Inflammatory macrophage treated with lipopolysaccharide for 1 hour (primary cell): Measurements from ENCODE around the gene ATAD3B.
"Not testable (repeated sequence)": the region's sequence is repeated elsewhere in the genome, so short reads cannot be mapped to it uniquely, and the experiment has no call there.

Experiments used
- DNase-seq, 2 donors: peaks; one replicate each; pipeline ENCODE4 v3.0.0-alpha.2; 2020 to 2022

The ATAD3B gene

DNA sequence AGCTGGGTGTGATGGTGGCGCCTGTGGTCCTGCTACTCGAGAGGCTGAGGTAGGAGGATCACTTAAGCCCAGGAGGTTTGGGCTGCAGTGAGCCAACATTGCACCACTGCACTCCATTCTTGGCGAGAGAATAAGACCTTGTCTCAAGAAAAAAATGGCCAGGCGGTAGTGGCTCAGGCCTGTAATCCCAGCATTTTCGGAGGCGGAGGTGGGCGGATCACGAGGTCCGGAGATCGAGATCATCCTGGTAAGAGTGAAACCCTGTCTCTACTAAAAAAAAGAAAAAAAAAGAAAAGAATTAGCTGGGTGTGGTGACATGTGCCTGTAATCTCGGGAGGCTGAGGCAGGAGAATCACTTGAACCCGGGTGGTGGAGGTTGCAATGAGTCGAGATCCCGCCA lies 11.3 kb downstream of the ATAD3B start:
- peak in 1 of 2 donors; percentile 26 for DNase-seq

DNA sequence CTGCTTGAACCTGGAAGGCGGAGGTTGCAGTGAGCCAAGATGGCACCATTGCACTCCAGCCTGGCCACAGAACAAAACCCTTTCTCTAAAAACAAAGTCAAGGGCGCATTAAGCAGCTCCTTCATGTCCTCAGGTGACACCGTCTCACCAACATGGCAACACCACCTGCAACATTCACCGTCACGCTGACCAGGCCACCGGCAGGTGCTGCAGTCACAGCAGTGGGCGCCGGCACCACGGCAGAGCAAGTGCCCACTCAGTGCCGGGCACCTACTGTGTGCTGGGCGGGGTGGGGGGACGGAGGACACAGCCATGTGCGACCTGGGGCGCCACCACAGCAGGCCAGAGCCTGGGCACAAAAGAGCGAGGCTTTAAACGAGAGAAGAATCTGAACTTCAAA lies 12.1 kb downstream of the ATAD3B start:
- no peak for DNase-seq

- DNase-seq, result not testable (repeated sequence)
These were observed 13.6 kb downstream of the ATAD3B start for GRCh38 chr1:1484976-1485750.

DNA sequence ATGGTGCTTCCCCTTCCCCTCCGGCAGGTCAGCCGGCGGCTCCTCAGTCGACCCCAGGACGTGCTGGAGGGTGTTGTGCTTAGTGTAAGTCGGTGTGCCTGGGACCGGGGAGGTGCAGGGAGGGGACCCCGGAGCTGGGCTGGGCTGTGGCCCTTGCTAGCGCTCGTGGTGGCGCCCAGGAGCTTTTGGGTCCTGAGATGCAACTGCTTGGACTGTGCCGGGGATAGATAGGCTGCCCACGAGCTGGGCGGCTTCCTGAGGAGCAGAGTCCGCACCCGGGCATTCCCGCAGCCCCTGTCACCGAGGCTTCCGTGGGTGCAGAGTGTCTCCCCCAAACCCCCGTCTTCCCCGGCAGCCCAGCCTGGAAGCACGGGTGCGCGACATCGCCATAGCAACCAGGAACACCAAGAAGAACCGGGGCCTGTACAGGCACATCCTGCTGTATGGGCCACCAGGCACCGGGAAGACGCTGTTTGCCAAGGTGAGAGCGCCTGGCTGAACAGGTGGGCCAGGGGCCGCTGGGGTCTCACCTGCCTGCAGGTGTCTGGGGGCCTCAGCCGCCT lies 14.3 kb downstream of the ATAD3B start:
- not testable (repeated sequence) for DNase-seq

DNA sequence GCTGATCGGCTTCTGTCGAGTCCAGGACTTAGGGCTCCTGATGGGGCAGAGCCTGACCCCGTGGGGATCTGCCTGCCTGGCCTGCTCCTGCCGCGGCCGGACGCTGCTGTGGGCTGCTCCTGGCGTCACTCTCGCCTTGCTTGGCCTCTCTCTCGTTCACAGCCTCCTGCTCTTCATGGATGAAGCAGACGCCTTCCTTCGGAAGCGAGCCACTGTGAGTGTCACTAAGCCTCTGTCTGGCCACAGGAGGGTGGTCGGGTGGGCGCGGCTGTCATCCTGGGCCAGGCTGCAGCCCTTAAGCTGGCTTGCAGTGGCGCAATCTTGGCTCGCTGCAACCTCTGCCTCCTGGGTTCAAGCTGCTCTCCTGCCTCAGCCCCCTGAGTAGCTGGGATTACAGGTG lies 16.1 kb downstream of the ATAD3B start:
- no peak for DNase-seq

DNA sequence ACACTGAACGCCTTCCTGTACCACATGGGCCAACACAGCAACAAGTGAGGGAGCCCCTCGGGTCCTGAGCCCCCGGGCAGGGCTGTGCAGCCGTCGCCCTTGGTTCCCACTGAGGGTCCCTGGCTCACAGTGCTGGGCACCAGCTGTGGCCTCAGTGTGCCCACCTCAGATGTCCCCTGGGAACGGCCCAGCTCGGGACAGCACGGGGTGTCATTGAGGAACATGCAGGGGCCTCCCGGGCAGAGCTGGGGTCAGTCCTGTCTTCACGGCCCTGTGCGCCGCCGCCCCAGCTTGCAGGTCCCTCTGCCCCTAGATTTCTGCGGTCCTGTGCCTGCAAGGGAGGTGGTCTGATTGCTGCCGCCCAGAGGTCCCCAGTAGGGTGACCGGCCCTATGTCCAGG lies 17.7 kb downstream of the ATAD3B start:
- DNase-seq, result no peak

DNA sequence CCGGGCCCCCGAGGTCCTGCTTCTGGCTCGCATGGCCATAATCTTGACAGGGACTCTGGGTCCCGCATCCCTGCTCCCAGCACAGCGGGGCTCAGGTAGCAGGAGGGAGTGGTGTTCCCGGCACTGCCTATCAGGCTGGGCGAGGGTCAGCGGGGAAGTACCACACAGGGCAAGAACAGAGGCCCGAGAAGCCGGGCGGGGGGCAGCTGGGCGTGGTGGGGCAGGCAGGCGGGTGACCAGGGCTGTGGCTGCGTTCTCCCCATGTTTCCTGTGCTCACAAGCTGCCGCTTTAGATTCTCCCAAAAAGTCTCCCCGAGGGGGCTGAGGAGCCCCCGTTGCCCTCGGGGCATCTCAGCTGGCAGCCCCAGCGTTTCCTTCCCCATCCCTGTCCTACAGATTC lies 18.3 kb downstream of the ATAD3B start:
- DNase-seq, result no peak

GRCh38 chr1:1490633-1491230 lies 19.2 kb downstream of the ATAD3B start:
- no peak for DNase-seq

DNA sequence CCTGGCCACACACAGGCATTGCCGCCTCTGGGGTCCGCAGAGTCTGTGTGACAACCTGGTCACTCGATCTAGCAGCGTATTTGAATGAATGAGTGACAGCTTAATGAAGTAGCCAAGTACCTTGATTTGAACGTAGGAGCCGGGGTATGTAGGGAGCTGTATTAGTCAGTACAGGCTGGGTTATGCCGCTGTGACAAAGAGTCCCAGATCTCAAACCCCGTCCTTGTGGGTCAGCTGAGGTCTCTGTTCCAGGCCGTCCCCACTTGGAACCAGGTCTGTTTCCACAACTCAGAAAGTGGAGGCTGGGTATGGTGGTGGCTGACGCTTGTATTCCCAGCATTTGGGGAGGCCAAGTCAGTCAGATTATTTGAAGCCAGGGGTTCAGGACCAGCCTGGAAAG lies 20.0 kb downstream of the ATAD3B start:
- DNase-seq, result no peak

- DNase-seq, result not testable (repeated sequence)
These were observed 22.7 kb downstream of the ATAD3B start for GRCh38 chr1:1494311-1494710.

DNA sequence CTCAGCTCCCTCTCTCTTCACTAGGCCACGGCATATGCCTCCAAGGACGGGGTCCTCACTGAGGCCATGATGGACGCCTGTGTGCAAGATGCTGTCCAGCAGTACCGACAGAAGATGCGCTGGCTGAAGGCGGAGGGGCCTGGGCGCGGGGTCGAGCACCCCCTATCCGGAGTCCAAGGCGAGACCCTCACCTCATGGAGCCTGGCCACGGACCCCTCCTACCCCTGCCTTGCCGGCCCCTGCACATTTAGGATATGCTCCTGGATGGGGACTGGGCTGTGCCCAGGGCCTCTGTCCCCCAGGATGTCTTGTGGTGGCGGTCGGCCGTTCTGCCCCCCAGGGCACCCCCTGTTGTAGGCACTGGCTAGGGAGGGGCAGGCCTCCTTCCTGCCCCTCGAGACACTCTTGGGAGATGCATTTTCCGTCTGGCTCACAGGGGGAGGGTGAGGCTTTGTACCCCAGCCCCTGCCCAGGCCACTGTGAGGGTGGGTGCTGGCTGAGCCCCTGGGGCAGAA lies 24.0 kb downstream of the ATAD3B start:
- DNase-seq, result not testable (repeated sequence)

- peak; percentile 32 to 54 for DNase-seq
These were observed 33.3 kb downstream of the ATAD3B start for GRCh38 chr1:1504777-1505365.

DNA sequence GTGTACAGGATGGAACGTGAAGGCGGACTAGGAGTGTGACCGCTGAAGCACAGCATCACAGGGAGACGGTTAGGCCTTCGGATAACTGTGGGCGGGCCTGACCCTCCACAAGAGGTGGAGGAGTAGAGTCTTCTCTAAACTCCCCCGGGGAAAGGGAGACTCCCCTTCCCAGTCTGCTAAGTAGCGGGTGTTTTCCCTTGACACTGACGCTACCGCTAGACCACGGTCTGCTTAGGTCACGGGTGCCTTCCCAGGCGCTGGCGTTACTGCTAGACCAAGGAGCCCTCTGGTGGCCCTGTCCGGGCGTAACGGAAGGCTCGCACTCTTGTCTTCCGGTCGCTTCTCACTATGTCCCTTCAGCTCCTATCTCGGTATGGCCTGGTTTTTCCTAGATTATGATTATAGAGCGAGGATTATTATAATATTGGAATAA lies 33.8 kb downstream of the ATAD3B start:
- peak in 1 of 2 donors; percentile 34 for DNase-seq

GRCh38 chr1:1505801-1506200 lies 34.2 kb downstream of the ATAD3B start:
- DNase-seq, result not testable (repeated sequence)

DNA sequence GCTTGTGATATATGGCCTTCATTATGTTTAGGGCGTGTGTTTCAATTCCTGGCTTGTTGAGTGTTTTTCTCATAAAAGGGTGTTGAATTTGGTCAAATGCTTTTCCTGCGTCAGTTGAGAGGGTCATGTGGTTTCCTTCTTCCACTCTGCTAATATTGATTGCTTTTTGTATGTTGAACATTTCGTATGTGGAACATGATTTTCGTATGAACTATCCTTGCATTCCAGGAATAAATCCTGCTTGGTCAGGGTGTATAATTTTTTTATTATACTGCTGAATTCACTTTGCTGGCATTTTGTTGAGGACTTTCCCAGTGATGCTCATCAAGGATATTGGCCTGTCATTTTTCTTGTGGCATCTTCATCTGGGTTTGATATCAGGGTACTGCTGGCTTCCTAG lies 35.7 kb downstream of the ATAD3B start:
- no peak for DNase-seq

DNA sequence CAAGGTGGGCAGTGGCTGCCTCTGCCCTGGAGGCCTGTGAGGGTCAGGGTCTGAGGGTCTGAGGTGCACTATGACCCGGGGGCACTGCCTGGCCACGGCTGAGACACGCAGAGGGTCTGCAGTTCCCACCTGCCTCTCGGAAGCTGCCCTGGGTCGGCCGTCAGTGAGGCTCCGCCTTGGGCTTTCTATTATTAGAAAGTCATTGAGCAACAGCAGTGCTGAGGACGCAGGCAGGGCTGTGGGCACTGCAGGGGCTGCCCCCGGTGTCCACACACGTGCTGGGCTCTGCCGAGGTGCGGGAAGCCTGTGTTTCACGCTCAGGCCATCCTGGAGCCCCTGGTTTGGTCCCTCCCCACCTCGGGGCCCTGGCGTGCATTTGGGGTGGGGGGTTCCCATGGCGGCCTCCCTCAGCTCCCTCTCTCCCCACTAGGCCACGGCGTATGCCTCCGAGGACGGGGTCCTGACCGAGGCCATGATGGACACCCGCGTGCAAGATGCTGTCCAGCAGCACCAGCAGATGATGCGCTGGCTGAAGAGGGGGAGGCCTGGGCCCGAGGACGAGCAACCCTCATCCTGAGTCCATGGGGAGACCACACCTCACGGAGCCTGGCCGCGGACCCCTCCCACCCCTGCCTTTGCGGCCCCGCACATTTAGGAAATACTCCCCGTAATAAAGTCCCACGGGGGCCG lies 37.4 kb downstream of the ATAD3B start:
- not testable (repeated sequence) for DNase-seq

DNA sequence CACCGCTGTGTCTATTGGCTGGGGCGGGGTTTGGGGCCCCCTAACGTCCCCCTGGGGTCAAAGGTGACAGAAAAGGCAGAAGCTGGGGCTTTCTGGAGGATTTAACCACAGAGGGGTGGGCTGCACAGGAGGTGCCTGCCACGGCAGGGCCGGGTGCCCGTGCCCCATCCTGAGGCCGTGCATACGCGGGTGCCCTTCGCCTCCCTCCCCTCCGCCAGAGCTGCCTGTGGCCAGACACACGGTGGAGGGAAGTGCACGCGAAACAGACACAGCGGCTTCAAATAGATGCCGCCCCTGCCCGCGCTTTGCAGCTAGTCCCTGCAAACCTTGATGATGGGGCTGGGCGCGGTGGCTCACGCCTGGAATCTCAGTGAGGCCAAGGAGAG lies 37.9 kb downstream of the ATAD3B start:
- DNase-seq, result not testable (repeated sequence)

- peak; percentile 4 to 24 for DNase-seq
These were observed 39.5 kb downstream of the ATAD3B start for GRCh38 chr1:1510912-1511532.

- DNase-seq, result peak; percentile 98 to 99
These were observed 40.1 kb downstream of the ATAD3B start, which contains the start of gene ATAD3A for GRCh38 chr1:1511533-1512285. TSS of gene ATAD3A (plus strand) at chr1:1512162. CDS start at chr1:1512269, 107 bp downstream.

DNA sequence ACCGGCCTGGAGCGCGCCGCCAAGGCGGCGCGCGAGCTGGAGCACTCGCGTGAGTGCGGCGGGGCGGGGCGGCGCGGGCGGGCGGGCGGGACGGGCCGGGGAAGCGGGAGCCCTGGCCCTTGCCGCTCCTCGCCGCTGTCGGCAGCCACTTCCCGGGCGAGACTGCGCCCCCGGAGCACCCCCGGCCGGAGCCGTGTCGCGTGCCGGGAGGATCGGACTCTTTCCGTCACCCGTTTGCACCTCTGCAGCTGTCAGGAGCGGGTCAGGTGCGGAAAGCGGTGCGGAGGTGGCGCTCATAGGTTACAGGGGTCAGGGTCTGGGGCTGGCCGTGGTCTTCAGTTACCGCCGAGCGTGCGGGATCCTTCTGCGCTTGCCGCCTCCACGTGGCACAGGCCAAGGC lies 40.9 kb downstream of the ATAD3B start:
- DNase-seq, result not testable (repeated sequence)

DNA sequence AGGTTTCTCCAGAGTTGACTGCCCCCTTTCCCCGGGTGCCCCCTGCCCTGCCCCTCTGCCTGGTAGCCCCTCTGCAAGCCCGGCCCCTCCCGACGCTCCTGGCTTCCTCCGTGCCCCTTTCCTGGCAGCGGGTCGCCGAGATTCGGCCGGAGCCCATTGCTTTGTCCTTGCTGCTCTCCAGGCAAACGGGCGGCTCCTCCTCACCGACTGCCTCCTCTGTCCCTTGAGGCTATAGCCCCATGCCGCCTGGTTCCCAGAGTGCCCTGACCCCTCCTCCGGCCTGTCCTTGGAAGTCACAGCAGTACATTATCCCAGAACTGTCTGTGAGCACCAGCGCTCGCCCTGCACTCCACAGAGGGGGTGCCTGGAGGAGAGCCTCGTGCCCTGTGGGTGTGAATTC lies 42.1 kb downstream of the ATAD3B start:
- not testable (repeated sequence) for DNase-seq

- DNase-seq, result not testable (repeated sequence)
These were observed 42.8 kb downstream of the ATAD3B start for GRCh38 chr1:1514376-1514775.
